PC-9 (cell line): Measurements from ENCODE around the gene CD2BP2. TPM values are rescaled to one million over a fixed set of nuclear protein-coding genes. Genes with fewer than 3 reads are reported as not detected.
"Not testable (repeated sequence)": the region's sequence is repeated elsewhere in the genome, so short reads cannot be mapped to it uniquely, and the experiment has no call there.

Source experiments
- BruUV-seq: library from RNA; stranded (reverse); fragments of 400-500 nt; replicated peaks from 2 replicates; lab custom pipeline; 2021; lab: Mats Ljungman, UMichigan
- CTCF ChIA-PET: fragments of 300-600 bp; sonication (Branson Sonifier 250); formaldehyde crosslinking; loops from one replicate; lab custom pipeline; 2022; ENCODE audit warnings: antibody characterized with exemption; lab: Charles Lee
- POLR2A ChIA-PET: fragments of 300-600 bp; sonication (Branson Sonifier 250); formaldehyde crosslinking; loops from one replicate; lab custom pipeline; 2022; ENCODE audit warnings: antibody characterized with exemption; ENCODE audit not compliant: unreplicated experiment; lab: Charles Lee
- DNase-seq, 2 experiments: peaks; one replicate each; pipeline versions ENCODE4 v3.0.0 to v3.0.0-alpha.2; 2015 to 2022; ENCODE audit warnings: mixed read lengths in 1 of 2
- H2AFZ ChIP-seq: fragments of 200-600 bp; sonication (generic); 2 replicates; pipeline ENCODE4 v1.8.1; 2017; ENCODE audit warnings: antibody characterized with exemption
- H3F3A ChIP-seq: fragments of 200-600 bp; sonication (generic); 2 replicates; pipeline ENCODE4 v1.8.1; 2017; ENCODE audit warnings: antibody characterized with exemption, mild to moderate bottlenecking, low read depth; ENCODE audit not compliant: insufficient read depth
- H3K27ac ChIP-seq: fragments of 200-600 bp; sonication (generic); 2 replicates; pipeline ENCODE4 v1.6.1; 2016; ENCODE audit warnings: mixed run types
- H3K27me3 ChIP-seq: fragments of 200-600 bp; sonication (generic); 2 replicates; pipeline ENCODE4 v1.6.1; 2016; ENCODE audit warnings: low read depth, mixed run types; ENCODE audit not compliant: insufficient read depth
- H3K36me3 ChIP-seq: fragments of 200-600 bp; sonication (generic); 2 replicates; pipeline ENCODE4 v1.6.1; 2016; ENCODE audit warnings: low read depth, mixed run types
- H3K4me1 ChIP-seq: fragments of 200-600 bp; sonication (generic); replicated peaks from 2 replicates; pipeline ENCODE4 v1.6.1; 2016; ENCODE audit warnings: mixed run types; ENCODE audit not compliant: insufficient read depth
- H3K4me2 ChIP-seq: fragments of 200-600 bp; sonication (generic); 2 replicates; pipeline ENCODE4 v1.6.1; 2017; ENCODE audit warnings: mixed run types
- H3K4me3 ChIP-seq: fragments of 200-600 bp; sonication (generic); 2 replicates; pipeline ENCODE4 v1.6.1; 2016; ENCODE audit warnings: mixed run types
- H3K79me2 ChIP-seq: fragments of 200-600 bp; sonication (generic); 2 replicates; pipeline ENCODE4 v1.6.1; 2017; ENCODE audit warnings: low read depth, mixed run types
- H3K9me2 ChIP-seq: fragments of 200-600 bp; sonication (generic); 2 replicates; pipeline ENCODE4 v1.8.1; 2017; ENCODE audit warnings: mild to moderate bottlenecking; ENCODE audit not compliant: insufficient read depth
- H3K9me3 ChIP-seq: fragments of 200-600 bp; sonication (generic); 2 replicates; pipeline ENCODE4 v1.8.1; 2016; ENCODE audit warnings: low read depth; ENCODE audit not compliant: insufficient read depth
- H4K20me1 ChIP-seq: fragments of 200-600 bp; sonication (generic); 2 replicates; pipeline ENCODE4 v1.8.1; 2017; ENCODE audit not compliant: insufficient read depth
- intact Hi-C: fragments of 100-400 bp; cut with micrococcal nuclease; formaldehyde crosslinking; loops from one replicate; pipeline ENCODE4 v1.10.0; 2022; ENCODE audit not compliant: unreplicated experiment
- total RNA-seq: library from RNA; stranded (reverse); gene quantifications from 2 replicates; pipeline ENCODE4 v1.2.3, GENCODE V29; 2021

CD2BP2 gene
- total RNA-seq, 1 experiment from 2014 or later: 84.6 TPM

DNA sequence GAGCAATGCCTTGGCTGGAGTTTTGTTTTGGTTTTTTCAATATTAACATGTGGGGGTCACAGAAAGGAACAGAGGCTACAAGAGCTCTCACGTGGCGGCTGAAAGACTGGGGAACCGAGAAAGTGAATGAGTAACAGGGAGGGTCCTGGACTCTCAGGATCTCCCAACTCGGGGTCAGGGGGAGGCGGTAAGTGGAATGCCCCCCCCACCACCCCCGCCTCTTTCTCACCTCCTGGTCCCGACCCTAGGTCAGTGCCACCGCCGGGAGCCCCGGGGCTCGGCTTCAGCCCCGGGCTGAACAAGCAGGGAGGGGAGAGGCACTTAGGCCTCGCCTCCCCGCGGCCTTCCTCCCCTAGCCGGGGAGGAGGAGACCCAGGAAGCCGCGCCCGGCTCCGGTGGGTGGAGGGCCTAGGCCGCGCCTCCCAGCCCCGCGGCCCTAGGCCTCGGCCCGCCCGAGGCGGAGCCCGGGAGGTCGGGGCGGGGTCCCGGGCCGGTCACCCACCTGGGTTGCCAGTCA is 20.6 kb downstream of the CD2BP2 start:
- Histone ChIP-seq H3K79me2 (peaks cover 47% of the 10 kb centered on the region), H3F3A (peaks cover 10% of the 10 kb centered on the region; the same call in 1 of the 2 replicates), H3K4me3 (peak overlapping the region; percentile 59), H3K4me2 (peak overlapping the region; percentile 72), H3K27ac (peak overlapping the region; percentile 76), H3K4me1 (peaks cover 13% of the 10 kb centered on the region), H2AFZ (peak overlapping the region; percentile 78)
- DNase-seq: peak; percentile 75 to 96
- ChIA-PET CTCF (interaction anchor here (0.6 kb wide), 1 partner anchor 83 kb away, joined by 3 read pairs; no protein-coding TSS in a partner anchor), POLR2A (interaction anchor here (0.6 to 1.0 kb wide), 6 partner anchors 36 to 867 kb away, joined by 3 to 44 read pairs (median 4); partner anchors contain the start of gene SEPTIN1)
- not testable (repeated sequence) for H3K27me3 ChIP-seq, BruUV-seq, H4K20me1 ChIP-seq, H3K36me3 ChIP-seq, H3K9me3 ChIP-seq, H3K9me2 ChIP-seq
- intact Hi-C loops: loop anchor here (2.0 kb wide), 3 partner anchors 36 to 74 kb away; partner anchors contain the start of gene TBC1D10B

DNA sequence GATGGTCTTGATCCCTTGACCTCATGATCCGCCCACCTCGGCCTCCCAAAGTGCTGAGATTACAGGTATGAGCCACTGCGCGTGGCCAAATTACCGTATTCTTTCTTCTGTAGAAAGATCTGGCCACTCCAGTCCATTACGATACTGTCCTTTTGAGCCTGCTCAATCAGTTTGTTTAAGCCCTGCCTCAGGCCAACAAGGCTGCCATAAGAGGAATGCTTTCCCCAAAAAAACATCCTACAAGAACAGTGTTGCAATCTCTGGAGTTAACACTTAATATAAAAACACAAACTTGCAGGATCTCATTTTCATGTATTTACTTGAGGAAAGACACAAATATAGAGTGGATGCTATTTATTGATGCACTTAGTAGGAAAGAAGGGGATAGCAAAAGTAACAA is 30.9 kb downstream of the CD2BP2 start:
- H3K4me2 ChIP-seq, H3K4me1 ChIP-seq, H2AFZ ChIP-seq, H3K9me3 ChIP-seq, H3K36me3 ChIP-seq, H3F3A ChIP-seq, intact Hi-C loops, H3K27me3 ChIP-seq, H3K9me2 ChIP-seq, CTCF ChIA-PET, H3K4me3 ChIP-seq, POLR2A ChIA-PET, DNase-seq, H3K27ac ChIP-seq, BruUV-seq: not testable (repeated sequence)
- peaks cover 18% of the 10 kb centered on the region for H4K20me1 ChIP-seq
- H3K79me2 ChIP-seq: peaks cover 63% of the 10 kb centered on the region

DNA sequence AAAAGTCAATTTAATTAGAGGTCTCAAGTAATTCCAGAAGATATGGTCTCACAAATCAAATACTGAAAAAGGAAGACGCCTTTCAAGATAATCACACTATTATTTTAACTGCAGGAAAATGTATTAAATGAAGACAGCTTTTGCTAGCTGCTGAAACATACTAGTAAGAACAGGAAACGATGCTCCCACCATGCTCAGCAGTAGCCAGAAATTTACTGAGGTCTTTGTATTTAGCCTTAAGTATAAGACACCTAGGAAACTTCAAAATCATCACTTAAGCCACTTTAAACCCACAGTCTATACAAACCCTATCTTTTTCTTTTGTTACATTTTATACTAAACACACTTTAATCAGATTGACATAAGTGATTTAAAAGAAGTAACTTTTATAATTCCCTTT is 36.5 kb downstream of the CD2BP2 start:
- H3K79me2 ChIP-seq: peaks cover 47% of the 10 kb centered on the region
- intact Hi-C loops, POLR2A ChIA-PET, H3K36me3 ChIP-seq, H3F3A ChIP-seq, H3K4me2 ChIP-seq, H3K27me3 ChIP-seq, H3K4me3 ChIP-seq, H2AFZ ChIP-seq, H3K27ac ChIP-seq, H3K9me2 ChIP-seq, H3K9me3 ChIP-seq, H4K20me1 ChIP-seq, BruUV-seq, DNase-seq, H3K4me1 ChIP-seq: not testable (repeated sequence)
- CTCF ChIA-PET: interaction anchor here (0.6 kb wide), 1 partner anchor 129 kb away, joined by 3 read pairs; no protein-coding TSS in a partner anchor

DNA sequence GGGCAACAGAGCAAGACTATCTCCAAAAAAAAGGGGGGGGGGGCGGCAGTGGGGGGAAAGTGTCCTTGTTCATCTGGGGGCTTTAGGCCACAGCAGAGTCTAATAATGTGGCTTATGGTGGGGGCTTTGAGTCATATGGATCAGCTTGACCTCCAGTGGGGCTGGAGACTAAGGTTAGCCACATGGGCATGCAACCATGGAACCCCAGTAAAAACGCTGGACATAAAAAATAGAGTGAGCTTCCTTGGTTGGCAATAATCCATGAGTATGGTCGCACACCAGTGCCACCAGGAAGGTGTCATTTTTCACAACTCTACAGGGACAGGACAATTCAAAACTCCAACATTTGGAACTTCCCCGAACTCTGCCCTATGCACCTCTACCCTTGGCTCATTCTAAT is 44.2 kb downstream of the CD2BP2 start:
- intact Hi-C loops, POLR2A ChIA-PET, H3K27me3 ChIP-seq, H3F3A ChIP-seq, H3K4me3 ChIP-seq, H4K20me1 ChIP-seq, H2AFZ ChIP-seq, H3K4me1 ChIP-seq, H3K9me2 ChIP-seq, DNase-seq, H3K4me2 ChIP-seq, CTCF ChIA-PET, H3K36me3 ChIP-seq, H3K9me3 ChIP-seq, H3K27ac ChIP-seq, BruUV-seq: not testable (repeated sequence)
- H3K79me2 ChIP-seq: peaks cover 14% of the 10 kb centered on the region

DNA sequence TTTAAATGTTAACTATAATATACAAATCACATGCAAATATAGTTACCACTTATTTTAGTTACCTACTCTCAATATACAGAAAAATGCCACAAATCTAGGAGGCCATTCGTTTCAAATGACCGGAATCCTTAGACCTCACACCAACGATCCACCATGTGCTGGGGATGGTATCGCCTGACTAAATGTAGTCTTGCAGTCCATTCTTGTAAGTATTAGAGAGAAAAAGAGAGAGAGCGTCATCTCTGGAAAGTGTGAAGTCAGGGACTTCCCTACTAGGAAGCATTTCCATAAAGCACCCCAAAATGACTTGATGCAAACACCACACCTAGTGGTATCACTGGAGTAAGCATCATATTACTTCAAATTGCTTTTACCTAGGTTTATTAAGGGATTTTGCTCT is 45.9 kb downstream of the CD2BP2 start:
- CTCF ChIA-PET, POLR2A ChIA-PET, H3K4me2 ChIP-seq, H3K79me2 ChIP-seq, H3K4me3 ChIP-seq, DNase-seq, H3K9me2 ChIP-seq, H3K9me3 ChIP-seq, H3K27ac ChIP-seq, H2AFZ ChIP-seq, H3K36me3 ChIP-seq, intact Hi-C loops, H3K4me1 ChIP-seq, H3K27me3 ChIP-seq, H3F3A ChIP-seq, BruUV-seq, H4K20me1 ChIP-seq: not testable (repeated sequence)

Other genes with a start within 250 kb of the CD2BP2 start
- gene GDPD3, start 241.8 kb downstream of the CD2BP2 start, total RNA-seq: 27.5 and 32.1 TPM in 2 replicates
- gene MAPK3, start 232.1 kb downstream of the CD2BP2 start, total RNA-seq: 113 and 133 TPM in 2 replicates
- gene CORO1A, start 171.7 kb downstream of the CD2BP2 start, total RNA-seq: 7.9 and 12.2 TPM in 2 replicates
- 258 and 379 TPM in 2 replicates for gene BOLA2B, start 161.6 kb downstream of the CD2BP2 start, total RNA-seq
- gene SLX1A, start 161.4 kb downstream of the CD2BP2 start, total RNA-seq: 100 and 252 TPM in 2 replicates
- gene SULT1A3, start 156.1 kb downstream of the CD2BP2 start, total RNA-seq: 95.2 and 103 TPM in 2 replicates
- 24.6 and 30.6 TPM in 2 replicates for gene NPIPB13, start 106.8 kb downstream of the CD2BP2 start, total RNA-seq
- gene TBC1D10B, start 15.2 kb upstream of the CD2BP2 start, total RNA-seq: 85.0 and 90.8 TPM in 2 replicates
- 1.4 and 2.6 TPM in 2 replicates for gene MYL11, start 19.5 kb upstream of the CD2BP2 start, total RNA-seq
- 6.7 and 7.6 TPM in 2 replicates for gene SEPTIN1, start 27.3 kb upstream of the CD2BP2 start, total RNA-seq
- 20.1 and 25.9 TPM in 2 replicates for gene ZNF48, start 40.1 kb upstream of the CD2BP2 start, total RNA-seq
- 19.0 and 21.9 TPM in 2 replicates for gene ZNF771, start 52.3 kb upstream of the CD2BP2 start, total RNA-seq
- gene DCTPP1, start 74.7 kb upstream of the CD2BP2 start, total RNA-seq: 80.4 and 109 TPM in 2 replicates
- 66.8 and 67.2 TPM in 2 replicates for gene SEPHS2, start 90.6 kb upstream of the CD2BP2 start, total RNA-seq
- gene ITGAL, start 117.4 kb upstream of the CD2BP2 start, total RNA-seq: 0.50 TPM in 1 of 2 replicates, not detected in the other
- 64.2 and 68.4 TPM in 2 replicates for gene ZNF768, start 171.3 kb upstream of the CD2BP2 start, total RNA-seq
- gene ZNF747, start 179.6 kb upstream of the CD2BP2 start, total RNA-seq: 14.5 and 17.9 TPM in 2 replicates
- 12.3 and 12.4 TPM in 2 replicates for gene ZNF764, start 203.1 kb upstream of the CD2BP2 start, total RNA-seq
- gene ZNF688, start 216.4 kb upstream of the CD2BP2 start, total RNA-seq: 13.1 and 25.7 TPM in 2 replicates
- 30.9 and 39.8 TPM in 2 replicates for gene ZNF785, start 230.4 kb upstream of the CD2BP2 start, total RNA-seq